HL-60/S4 treated with phorbol 12-myristate 13-acetate at 8.2 ng/mL for 4 days and 3 days (cell line): ENCODE measurements around the gene PRDX3.
"Not testable (repeated sequence)": the region's sequence is repeated elsewhere in the genome, so short reads cannot be mapped to it uniquely, and the experiment has no call there.

ENCODE experiments used
- in situ Hi-C: fragments of 300-500 bp; cut with MboI; formaldehyde crosslinking; loops from 2 replicates; pipeline ENCODE4 v1.15.0; 2022; ENCODE audit warnings: low sequenced_read_pairs

Gene PRDX3

DNA sequence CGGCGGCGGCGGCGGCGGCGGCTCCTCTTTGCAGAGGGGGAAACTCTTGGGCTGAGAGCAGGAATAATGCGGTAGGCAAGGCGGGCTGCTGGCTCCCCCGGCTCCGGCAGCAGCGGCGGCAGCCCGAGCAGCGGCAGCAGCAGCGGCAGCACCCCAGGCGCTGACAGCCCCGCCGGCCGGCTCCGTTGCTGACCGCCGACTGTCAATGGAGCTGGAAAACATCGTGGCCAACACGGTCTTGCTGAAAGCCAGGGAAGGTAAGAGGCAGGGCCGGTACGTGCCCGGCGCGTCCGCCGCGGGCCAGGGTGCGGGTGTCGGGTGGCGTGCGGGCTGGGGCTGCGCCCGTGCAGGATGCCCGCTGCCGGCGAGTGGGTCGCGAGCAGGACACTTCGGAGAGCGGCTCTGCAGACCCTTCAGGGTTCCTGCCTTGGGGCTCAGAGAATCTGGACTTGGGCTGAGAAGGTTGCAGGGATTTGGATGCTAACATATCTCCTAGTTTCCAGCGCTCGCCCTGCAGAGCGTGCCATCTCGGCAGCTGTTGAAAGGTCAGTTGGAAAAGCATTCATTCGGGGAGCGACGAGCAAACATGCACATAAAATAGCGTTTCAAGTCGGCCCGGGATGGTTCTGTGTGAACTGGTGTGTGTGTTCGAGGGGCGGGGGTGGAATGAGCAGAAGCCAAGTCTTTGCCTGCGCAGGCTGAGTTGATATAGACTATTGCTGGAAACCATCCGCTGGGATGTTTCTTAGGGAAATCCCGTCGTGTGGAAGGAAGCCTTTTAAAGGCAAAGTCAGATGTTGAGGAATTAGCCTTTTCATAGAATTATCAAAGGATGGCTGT is 29.3 kb upstream of the PRDX3 start:
- in situ Hi-C loops: loop anchor here (25.0 kb wide), 1 partner anchor 204 kb away; no protein-coding TSS in a partner anchor

DNA sequence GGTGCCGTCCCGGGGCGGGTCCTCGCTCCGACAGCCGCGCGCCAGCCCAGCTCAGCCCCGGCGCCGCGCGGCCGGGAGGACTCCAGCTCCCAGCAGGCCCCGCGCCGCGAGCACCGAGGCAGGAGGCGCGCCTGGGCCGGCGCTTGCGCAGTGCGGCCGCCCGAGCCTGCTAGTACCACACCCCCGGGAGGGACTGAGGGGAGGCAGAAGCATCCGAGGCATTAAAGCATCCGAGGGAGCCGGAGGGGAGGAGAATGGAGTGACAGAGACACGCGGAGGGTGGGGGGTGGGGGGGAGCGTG is 28.7 kb upstream of the PRDX3 start, which contains the start of gene GRK5:
GRK5 (plus strand) TSS at position 206 of the 301 bp plus-strand sequence. CDS start 347 bp downstream, outside the sequence.
- in situ Hi-C loops: loop anchor here (25.0 kb wide), 1 partner anchor 205 kb away; no protein-coding TSS in a partner anchor

- in situ Hi-C loops: loop anchor here (25.0 kb wide), 1 partner anchor 206 kb away; no protein-coding TSS in a partner anchor
Measured at GRCh38 chr10:119206603-119207365, 28.2 kb upstream of the PRDX3 start.

- in situ Hi-C loops: loop anchor here (25.0 kb wide), 1 partner anchor 206 kb away; no protein-coding TSS in a partner anchor
Measured at GRCh38 chr10:119205894-119206602, 27.4 kb upstream of the PRDX3 start.

DNA sequence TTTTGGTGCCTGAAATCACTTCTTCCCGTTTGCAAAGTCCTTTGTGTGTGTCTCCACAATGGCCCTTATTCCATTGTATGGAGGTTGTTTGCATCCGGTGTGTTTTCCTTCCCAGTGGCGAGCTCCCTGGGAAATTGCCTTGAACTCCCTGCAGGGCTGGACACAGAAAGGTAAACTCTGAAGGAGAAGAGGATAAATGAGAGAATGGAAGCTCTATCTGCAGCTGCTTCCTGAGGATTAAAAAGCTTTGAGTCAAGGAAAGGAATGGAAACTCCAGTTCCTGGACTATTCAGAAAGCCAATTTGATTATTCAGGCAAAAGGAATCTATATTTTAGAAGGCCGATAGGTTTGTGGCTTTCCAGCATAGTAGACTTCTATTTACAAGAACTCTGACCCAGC is 24.4 kb upstream of the PRDX3 start:
- in situ Hi-C loops: loop anchor here (25.0 kb wide), 1 partner anchor 209 kb away; no protein-coding TSS in a partner anchor

DNA sequence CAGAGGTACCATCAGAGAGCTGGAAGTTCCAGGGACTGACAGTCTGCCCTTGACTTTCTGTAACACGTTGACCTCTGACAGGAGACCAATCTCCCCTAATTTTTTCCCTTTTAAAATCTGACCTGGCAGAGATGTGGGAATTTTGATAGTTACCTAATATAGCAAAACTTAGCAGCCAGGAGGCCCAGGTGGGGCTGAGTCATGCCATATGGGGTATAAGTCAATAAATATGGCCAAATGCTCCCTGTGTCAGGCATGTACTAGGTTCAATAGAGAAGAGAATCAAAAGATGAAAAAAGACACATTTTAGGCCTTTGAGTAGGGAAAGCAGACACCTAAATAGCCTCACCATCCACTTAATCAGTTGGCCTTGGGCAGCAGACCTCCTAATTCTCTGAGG is 22.6 kb upstream of the PRDX3 start:
- in situ Hi-C loops: loop anchor here (25.0 kb wide), 1 partner anchor 211 kb away; no protein-coding TSS in a partner anchor

- in situ Hi-C loops: no loop called here
Measured at GRCh38 chr10:119199231-119199992, 20.8 kb upstream of the PRDX3 start.

GRCh38 chr10:119198438-119198837 is 19.8 kb upstream of the PRDX3 start:
- in situ Hi-C loops: no loop called here

GRCh38 chr10:119197921-119198320 is 19.3 kb upstream of the PRDX3 start:
- in situ Hi-C loops: no loop called here

DNA sequence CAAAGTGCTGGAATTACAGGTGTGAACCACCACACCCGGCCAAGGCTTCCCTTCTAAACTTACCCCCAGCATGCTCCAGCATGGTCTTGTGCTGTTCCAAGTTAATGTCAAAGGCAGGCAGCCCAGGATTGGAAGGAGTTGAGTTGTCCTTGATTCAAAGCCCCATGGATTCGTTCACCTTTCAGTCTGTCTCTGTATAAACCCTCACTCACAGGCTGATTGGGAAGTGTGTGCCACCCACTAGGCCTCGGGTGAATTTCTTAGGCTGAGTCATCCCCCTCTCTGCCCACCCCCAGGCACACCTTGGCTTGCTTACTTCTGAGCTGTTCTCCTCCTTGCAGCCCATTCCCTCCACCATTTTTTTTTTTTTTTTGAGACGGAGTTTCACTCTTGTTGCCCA is 13.3 kb upstream of the PRDX3 start:
- in situ Hi-C loops: no loop called here

DNA sequence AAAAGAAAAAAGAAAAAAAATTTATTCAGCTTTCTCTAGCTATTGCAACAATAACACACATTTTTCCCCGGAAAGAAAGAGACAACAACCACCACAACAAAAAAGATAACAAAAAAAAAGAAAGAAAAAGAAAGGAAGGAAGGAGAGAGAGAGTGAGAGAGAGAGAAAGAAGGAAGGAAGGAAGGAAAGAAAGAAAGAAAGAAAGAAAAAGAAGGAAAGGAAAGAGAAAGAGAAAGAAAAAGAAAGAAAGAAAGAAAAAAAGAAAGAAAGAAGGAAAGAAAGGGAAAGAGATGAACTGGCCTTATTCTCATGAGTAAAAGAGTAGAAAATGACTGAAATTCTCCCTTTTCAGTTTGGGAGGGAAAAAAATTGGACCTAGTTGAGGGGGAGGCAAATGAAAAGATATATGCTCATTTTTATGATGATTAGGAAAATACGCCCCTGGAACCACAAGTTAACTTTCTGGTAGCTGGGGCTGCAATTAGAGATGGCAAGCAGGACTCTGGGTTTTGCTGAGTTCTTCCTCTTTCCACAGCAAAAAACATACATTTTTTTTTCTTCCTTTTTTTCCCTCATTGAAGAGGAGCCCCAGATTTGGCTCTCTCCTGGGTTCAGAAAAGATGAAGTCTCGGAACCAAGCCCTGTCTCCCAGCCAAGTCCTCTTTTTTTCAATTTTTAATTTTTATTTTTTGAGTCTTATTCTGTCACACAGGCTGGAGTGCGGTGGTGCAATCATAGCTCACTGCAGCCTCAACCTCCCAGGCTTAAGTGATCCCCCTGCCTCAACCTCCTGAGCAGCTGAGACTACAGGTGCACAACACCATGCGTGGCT is 12.6 kb upstream of the PRDX3 start:
- in situ Hi-C loops: no loop called here

DNA sequence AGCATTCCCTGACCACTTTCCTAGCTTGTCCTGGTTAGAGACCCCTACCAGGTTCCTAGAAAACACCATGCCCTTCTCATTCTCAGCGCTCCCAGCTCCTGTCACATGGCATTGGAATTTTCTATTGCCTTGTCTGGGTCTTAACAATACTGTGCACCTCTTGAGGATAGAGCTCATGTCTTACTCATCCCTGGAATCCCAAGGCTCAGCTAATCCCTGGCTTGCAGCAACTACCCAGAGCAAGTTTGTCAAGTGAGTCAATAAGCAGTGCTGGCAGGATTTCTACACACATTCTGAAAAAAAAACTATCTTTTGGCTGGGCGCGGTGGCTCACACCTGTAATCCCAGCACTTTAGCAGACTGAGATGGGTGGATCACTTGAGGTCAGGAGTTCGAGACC is 11.7 kb upstream of the PRDX3 start:
- in situ Hi-C loops: no loop called here

- in situ Hi-C loops: no loop called here
Measured at GRCh38 chr10:119189811-119190282, 11.2 kb upstream of the PRDX3 start.

DNA sequence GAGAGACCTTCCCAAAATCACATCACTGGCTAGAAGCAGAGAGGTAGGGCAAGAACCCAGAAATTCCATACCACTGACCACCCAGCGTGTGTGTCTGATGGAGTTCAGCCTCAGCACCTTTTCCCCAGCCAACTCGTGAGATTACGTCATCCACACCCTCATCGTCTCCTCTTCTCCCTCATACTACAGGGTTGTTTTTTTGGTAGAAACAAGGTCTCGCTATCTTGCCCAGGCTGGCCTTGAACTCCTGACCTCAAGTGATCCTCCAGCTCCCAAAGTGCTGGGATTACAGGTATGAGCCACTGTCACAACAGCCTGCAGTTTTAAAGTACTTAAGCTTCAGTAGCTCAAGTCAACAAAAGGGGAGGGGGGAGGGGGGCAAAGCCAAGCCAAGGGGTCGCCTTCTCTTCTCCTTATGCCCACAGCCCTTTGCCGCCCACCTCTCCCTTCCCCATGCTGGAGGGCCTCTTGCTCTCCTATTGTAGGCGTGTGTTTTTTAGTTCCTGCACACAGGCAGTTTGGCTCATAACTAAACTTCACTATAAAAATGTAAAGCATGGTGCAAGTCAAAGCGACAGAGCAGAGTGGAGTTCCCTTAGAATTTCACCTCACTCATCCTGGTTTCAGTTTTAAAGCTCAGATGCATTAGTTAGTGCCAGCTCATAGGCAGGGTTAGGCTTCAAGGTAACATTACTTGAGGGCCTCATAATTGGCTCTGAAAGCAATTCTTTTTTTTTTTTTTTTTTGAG is 5.2 kb upstream of the PRDX3 start:
- in situ Hi-C loops: no loop called here

- in situ Hi-C loops: not testable (repeated sequence)
Measured at GRCh38 chr10:119180850-119181400, 2.3 kb upstream of the PRDX3 start.

DNA sequence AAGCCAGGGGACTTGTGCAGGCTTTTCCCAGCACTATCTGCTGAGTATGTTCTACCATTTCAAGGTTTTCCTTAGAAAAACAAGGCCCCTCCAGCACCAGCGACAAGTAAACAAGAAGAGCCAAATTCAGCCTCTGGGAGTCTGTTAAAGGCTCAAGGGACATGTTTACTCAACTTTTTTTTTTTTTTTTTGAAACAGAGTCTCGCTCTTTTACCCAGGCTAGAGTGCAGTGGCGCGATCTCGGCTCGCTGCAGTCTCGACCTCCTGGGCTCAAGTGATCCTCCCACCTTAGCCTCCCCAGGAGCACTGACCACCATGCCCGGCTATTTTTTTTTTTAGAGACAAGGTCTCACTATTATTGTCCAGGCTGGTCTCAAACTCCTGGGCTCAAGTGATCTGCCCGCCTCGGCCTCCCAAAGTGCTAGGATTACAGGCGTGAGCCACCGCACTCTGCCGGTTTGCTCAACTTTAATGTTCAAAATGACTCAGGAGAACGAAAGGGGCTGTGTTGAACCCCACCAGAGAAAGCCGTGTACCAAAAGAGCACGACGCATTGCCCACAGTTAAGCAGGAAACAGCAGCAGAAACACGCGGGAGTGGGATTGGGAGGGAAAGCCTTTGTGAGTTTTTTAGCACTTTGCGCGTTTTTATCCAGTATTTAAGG is 772 bp downstream of the PRDX3 start:
- in situ Hi-C loops: no loop called here

- in situ Hi-C loops: no loop called here
Measured at GRCh38 chr10:119176166-119176565, 2.4 kb downstream of the PRDX3 start.

DNA sequence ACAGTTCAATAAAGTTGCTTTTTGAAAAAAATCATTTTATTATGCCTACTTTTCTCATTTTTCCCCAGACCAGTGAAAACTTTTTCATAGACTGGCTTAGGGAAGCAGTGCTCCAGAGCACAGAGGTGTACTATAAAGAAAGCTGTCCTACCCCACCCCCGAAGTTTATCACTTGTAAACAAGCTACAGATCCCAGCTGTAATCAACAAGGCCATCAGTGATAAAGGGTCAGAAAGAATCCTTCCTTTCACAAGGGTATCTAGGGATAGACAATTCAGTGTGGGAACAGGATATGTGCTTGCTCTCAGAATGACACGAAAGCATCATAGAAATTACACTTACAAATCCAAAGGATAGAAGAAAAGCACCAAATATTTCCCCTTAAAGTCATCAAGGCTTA is 4.5 kb downstream of the PRDX3 start:
- in situ Hi-C loops: no loop called here
